ENCODE data around the gene RAMACL. TPM values are rescaled to one million over a fixed set of nuclear protein-coding genes. Genes with fewer than 3 reads are reported as not detected.

RAMACL gene
- total RNA-seq, 1 experiment from 2014 or later, result 0.13 TPM

DNA sequence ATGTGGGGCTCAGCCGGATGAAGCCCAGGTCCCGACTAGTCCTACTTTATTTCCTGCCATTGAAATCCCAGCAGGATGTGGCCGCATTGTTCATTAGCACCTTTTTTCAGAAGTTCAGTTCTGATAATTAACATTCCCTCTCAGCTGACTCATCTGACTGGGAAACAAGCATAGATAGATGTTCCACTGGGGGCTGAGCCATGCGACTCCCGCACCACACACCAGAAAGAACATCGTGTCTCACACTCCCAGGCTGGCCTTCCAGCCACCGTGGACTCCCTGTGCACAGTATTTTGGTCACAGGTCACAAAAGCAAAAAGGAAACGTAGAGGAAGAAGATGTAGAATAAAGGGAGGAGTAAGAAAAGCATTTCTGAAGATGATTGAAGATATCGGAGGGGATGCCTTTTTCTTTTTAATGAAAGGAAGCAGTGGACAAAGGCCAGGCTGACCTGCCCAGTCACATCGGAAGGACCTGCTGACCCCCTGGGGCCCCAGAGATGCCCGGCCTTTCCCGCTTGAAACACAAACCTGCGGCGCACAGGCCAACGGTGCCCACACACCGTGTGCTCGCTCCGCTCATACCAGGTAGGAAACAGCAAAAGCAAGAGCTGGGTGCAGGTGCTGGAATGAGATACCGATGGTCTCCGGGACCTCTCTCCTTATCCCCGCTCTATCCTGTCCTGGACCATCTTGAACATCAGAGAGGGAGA lies 28.7 kb upstream of the RAMACL start:
- TF ChIP-seq POLR2AphosphoS5 (IDR thresholded peaks at IDR 0.05; ENCODE audit: low read depth, low read length), result no peak
- TF ChIP-seq SIN3A (IDR thresholded peaks at IDR 0.05; ENCODE audit: borderline replicate concordance, insufficient read depth, low read depth, low read length), result no peak
- no peak for TF ChIP-seq TCF7L2 (IDR thresholded peaks at IDR 0.05; ENCODE audit: low read depth, low read length)
- TF ChIP-seq, protein P1, sequence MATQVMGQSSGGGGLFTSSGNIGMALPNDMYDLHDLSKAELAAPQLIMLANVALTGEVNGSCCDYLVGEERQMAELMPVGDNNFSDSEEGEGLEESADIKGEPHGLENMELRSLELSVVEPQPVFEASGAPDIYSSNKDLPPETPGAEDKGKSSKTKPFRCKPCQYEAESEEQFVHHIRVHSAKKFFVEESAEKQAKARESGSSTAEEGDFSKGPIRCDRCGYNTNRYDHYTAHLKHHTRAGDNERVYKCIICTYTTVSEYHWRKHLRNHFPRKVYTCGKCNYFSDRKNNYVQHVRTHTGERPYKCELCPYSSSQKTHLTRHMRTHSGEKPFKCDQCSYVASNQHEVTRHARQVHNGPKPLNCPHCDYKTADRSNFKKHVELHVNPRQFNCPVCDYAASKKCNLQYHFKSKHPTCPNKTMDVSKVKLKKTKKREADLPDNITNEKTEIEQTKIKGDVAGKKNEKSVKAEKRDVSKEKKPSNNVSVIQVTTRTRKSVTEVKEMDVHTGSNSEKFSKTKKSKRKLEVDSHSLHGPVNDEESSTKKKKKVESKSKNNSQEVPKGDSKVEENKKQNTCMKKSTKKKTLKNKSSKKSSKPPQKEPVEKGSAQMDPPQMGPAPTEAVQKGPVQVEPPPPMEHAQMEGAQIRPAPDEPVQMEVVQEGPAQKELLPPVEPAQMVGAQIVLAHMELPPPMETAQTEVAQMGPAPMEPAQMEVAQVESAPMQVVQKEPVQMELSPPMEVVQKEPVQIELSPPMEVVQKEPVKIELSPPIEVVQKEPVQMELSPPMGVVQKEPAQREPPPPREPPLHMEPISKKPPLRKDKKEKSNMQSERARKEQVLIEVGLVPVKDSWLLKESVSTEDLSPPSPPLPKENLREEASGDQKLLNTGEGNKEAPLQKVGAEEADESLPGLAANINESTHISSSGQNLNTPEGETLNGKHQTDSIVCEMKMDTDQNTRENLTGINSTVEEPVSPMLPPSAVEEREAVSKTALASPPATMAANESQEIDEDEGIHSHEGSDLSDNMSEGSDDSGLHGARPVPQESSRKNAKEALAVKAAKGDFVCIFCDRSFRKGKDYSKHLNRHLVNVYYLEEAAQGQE (IDR thresholded peaks at IDR 0.05; ENCODE audit: insufficient read depth in 1 of 2, low read depth in 2 of 2, low read length in 1 of 2), result no peak
- TF ChIP-seq, protein P2, sequence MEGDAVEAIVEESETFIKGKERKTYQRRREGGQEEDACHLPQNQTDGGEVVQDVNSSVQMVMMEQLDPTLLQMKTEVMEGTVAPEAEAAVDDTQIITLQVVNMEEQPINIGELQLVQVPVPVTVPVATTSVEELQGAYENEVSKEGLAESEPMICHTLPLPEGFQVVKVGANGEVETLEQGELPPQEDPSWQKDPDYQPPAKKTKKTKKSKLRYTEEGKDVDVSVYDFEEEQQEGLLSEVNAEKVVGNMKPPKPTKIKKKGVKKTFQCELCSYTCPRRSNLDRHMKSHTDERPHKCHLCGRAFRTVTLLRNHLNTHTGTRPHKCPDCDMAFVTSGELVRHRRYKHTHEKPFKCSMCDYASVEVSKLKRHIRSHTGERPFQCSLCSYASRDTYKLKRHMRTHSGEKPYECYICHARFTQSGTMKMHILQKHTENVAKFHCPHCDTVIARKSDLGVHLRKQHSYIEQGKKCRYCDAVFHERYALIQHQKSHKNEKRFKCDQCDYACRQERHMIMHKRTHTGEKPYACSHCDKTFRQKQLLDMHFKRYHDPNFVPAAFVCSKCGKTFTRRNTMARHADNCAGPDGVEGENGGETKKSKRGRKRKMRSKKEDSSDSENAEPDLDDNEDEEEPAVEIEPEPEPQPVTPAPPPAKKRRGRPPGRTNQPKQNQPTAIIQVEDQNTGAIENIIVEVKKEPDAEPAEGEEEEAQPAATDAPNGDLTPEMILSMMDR (IDR thresholded peaks at IDR 0.05), result no peak
- no peaks in the 10 kb centered on the region for H3K27me3 ChIP-seq (ENCODE audit: control insufficient read depth, insufficient read depth, low read length)
- POLR2A ChIA-PET, result interaction anchor here (0.6 kb wide), 1 partner anchor 215 kb away, joined by 4 read pairs; no protein-coding TSS in a partner anchor
- ATAC-seq (no peak), DNase-seq (ENCODE audit: low read depth, low spot score) (no peak)
- intact Hi-C loops (cut with micrococcal nuclease; ENCODE audit: unreplicated experiment) (no loop called here), in situ Hi-C loops (cut with HindIII; ENCODE audit: low pct_unique_long_range_greater_than_20kb, low sequenced_read_pairs) (no loop called here)
- BruUV-seq (replicated peaks), result no TSS peak
- no peak overlapping the region for H3K4me3 ChIP-seq (ENCODE audit: low read depth in 2 of 2, low read length in 2 of 2)
- no peaks in the 10 kb centered on the region for H3K9me3 ChIP-seq (ENCODE audit: control insufficient read depth, insufficient read depth, low read depth, low read length)
- CTCF ChIA-PET, result no interaction called here
- H3K36me3 ChIP-seq (ENCODE audit: control insufficient read depth, insufficient read depth, low read length), result no peaks in the 10 kb centered on the region
- H3K4me1 ChIP-seq (ENCODE audit: control insufficient read depth, insufficient read depth, low read length), result no peaks in the 10 kb centered on the region
- H3K27ac ChIP-seq (ENCODE audit: low read length), result no peak overlapping the region

DNA sequence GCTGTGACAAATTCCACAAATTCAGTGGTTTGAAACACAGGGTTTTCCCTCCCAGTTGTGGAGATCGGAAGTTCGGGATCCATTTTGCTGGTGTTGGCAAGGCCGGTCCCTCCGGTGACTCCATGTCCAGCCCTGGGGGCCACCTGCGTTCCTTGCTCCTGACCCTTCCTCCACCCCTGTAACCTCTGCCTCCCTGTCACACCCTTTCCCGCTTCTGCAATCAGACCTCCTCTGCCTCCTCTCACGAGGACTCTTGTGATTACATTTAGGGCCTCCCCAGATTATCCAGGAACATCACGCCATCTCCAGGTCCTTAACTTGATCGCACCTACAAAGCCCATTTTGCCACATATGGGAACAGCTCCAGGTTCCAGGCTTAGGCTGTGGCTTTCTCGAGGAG lies 28.1 kb upstream of the RAMACL start:
- H3K4me1 ChIP-seq (ENCODE audit: control insufficient read depth, insufficient read depth, low read length), result no peaks in the 10 kb centered on the region
- ATAC-seq (no peak), DNase-seq (ENCODE audit: low read depth, low spot score) (no peak)
- H3K27ac ChIP-seq (ENCODE audit: low read length), result no peak overlapping the region
- H3K27me3 ChIP-seq (ENCODE audit: control insufficient read depth, insufficient read depth, low read length), result no peaks in the 10 kb centered on the region
- intact Hi-C loops (cut with micrococcal nuclease; ENCODE audit: unreplicated experiment) (no loop called here), in situ Hi-C loops (cut with HindIII; ENCODE audit: low pct_unique_long_range_greater_than_20kb, low sequenced_read_pairs) (no loop called here)
- no peaks in the 10 kb centered on the region for H3K36me3 ChIP-seq (ENCODE audit: control insufficient read depth, insufficient read depth, low read length)
- TF ChIP-seq TCF7L2 (IDR thresholded peaks at IDR 0.05; ENCODE audit: low read depth, low read length) (no peak), POLR2AphosphoS5 (IDR thresholded peaks at IDR 0.05; ENCODE audit: low read depth, low read length) (no peak), SIN3A (IDR thresholded peaks at IDR 0.05; ENCODE audit: borderline replicate concordance, insufficient read depth, low read depth, low read length) (no peak)
- TF ChIP-seq, protein P1 (IDR thresholded peaks at IDR 0.05; ENCODE audit: insufficient read depth in 1 of 2, low read depth in 2 of 2, low read length in 1 of 2), result no peak
- TF ChIP-seq, protein P2 (IDR thresholded peaks at IDR 0.05), result no peak
- no peak overlapping the region for H3K4me3 ChIP-seq (ENCODE audit: low read depth in 2 of 2, low read length in 2 of 2)
- CTCF ChIA-PET, result interaction anchor here (0.5 to 0.6 kb wide), 2 partner anchors 73 to 292 kb away, joined by 3 to 8 read pairs; no protein-coding TSS in a partner anchor
- no peaks in the 10 kb centered on the region for H3K9me3 ChIP-seq (ENCODE audit: control insufficient read depth, insufficient read depth, low read depth, low read length)
- no TSS peak for BruUV-seq (replicated peaks)
- POLR2A ChIA-PET, result no interaction called here
